H1 (cell line): ENCODE results near the gene NCAM1.

Experiments used
- ATF2 ChIP-seq: IDR thresholded peaks from 2 replicates; pipeline ENCODE4 v1.6.1; 2012; ENCODE audit warnings: low read length, inconsistent platforms
- CTCF ChIP-seq, 3 experiments: IDR thresholded peaks; 1 replicate in 2 of 3; 2 replicates in 1 of 3; pipeline versions ENCODE4 v1.5.1 to v1.6.1; 2011; ENCODE audit warnings: low read length in 3 of 3, mild to moderate bottlenecking in 3 of 3, inconsistent platforms in 2 of 3, low read depth in 1 of 3, moderate library complexity in 1 of 3; ENCODE audit not compliant: insufficient read depth in 1 of 3; ENCODE audit errors: control extremely low read depth in 1 of 3
- EZH2 ChIP-seq: fragments of 200-600 bp; sonication (generic); IDR thresholded peaks from 2 replicates; pipeline ENCODE4 v1.7.1; 2012; ENCODE audit warnings: low read depth, mild to moderate bottlenecking, moderate library complexity, low read length, inconsistent platforms; ENCODE audit not compliant: severe bottlenecking
- HDAC2 ChIP-seq, 2 experiments: fragments of 300-600 bp in 1 of 2; sonication (generic) in 1 of 2; IDR thresholded peaks; 2 replicates each; pipeline ENCODE4 v1.6.1; 2011 to 2012; ENCODE audit warnings: low read depth in 2 of 2, low read length in 2 of 2, mild to moderate bottlenecking in 2 of 2, moderate library complexity in 2 of 2, borderline replicate concordance in 1 of 2, inconsistent platforms in 1 of 2
- JUN ChIP-seq: IDR thresholded peaks from 2 replicates; pipeline ENCODE4 v1.6.1; 2011; ENCODE audit warnings: low read depth, mild to moderate bottlenecking, improper control_type of control experiment, low read length
- KDM1A ChIP-seq: fragments of 200-600, 300-600 bp; sonication (generic); IDR thresholded peaks from 2 replicates; pipeline ENCODE4 v1.7.1; 2016; ENCODE audit warnings: mild to moderate bottlenecking, low read length, borderline replicate concordance
- POLR2A ChIP-seq, 2 experiments: IDR thresholded peaks; 1 replicate in 1 of 2; 2 replicates in 1 of 2; pipeline ENCODE4 v1.6.1; 2011; ENCODE audit warnings: low read depth in 2 of 2, low read length in 2 of 2, mild to moderate bottlenecking in 2 of 2; ENCODE audit errors: control extremely low read depth in 1 of 2
- RBBP5 ChIP-seq: IDR thresholded peaks from 2 replicates; pipeline ENCODE4 v1.7.1; 2012; ENCODE audit warnings: low read depth, mild to moderate bottlenecking, inconsistent platforms, low read length, moderate library complexity, borderline replicate concordance
- SIN3A ChIP-seq, 2 experiments: IDR thresholded peaks in 1 of 2; conservative IDR thresholded peaks in 1 of 2; 2 replicates each; pipeline ENCODE4 v1.6.1; 2011 to 2012; ENCODE audit warnings: low read length in 2 of 2, improper control_type of control experiment in 1 of 2, low read depth in 1 of 2, mild to moderate bottlenecking in 1 of 2
- SP1 ChIP-seq: IDR thresholded peaks from 2 replicates; pipeline ENCODE4 v1.6.1; 2011; ENCODE audit warnings: low read depth, low read length
- SUZ12 ChIP-seq: fragments of 200-600 bp; sonication (generic); IDR thresholded peaks from 2 replicates; pipeline ENCODE4 v1.6.1; 2012; ENCODE audit warnings: mild to moderate bottlenecking, inconsistent platforms, low read length, moderate library complexity, mixed read lengths
- USF2 ChIP-seq: IDR thresholded peaks from 2 replicates; pipeline ENCODE4 v1.6.1; 2011; ENCODE audit warnings: low read length, improper control_type of control experiment
- YY1 ChIP-seq: IDR thresholded peaks from 2 replicates; pipeline ENCODE4 v1.6.1; 2011; ENCODE audit warnings: low read depth, mild to moderate bottlenecking, low read length
- ZNF274 ChIP-seq: IDR thresholded peaks from 2 replicates; pipeline ENCODE4 v1.7.0; 2012; ENCODE audit warnings: low read length, borderline replicate concordance; ENCODE audit errors: extremely low read depth

- TF ChIP-seq KDM1A: no peak
- TF ChIP-seq USF2: no peak
- TF ChIP-seq SIN3A (conservative IDR thresholded peaks at IDR 0.05 in 1 of 2, IDR thresholded peaks at IDR 0.05 in 1 of 2; ENCODE audit: low read depth in 1 of 2, low read length in 2 of 2): no peak
- TF ChIP-seq EZH2: no peak
- no peak for TF ChIP-seq CTCF (IDR thresholded peaks at IDR 0.05; ENCODE audit: control extremely low read depth in 1 of 3, insufficient read depth in 1 of 3, low read depth in 1 of 3, low read length in 3 of 3)
- TF ChIP-seq HDAC2 (IDR thresholded peaks at IDR 0.05; ENCODE audit: borderline replicate concordance in 1 of 2, low read depth in 2 of 2, low read length in 2 of 2): no peak
- TF ChIP-seq ATF2: no peak
- TF ChIP-seq YY1: no peak
- no peak for TF ChIP-seq ZNF274
- TF ChIP-seq SP1: no peak
- no peak for TF ChIP-seq RBBP5
- no peak for TF ChIP-seq JUN
- TF ChIP-seq POLR2A (IDR thresholded peaks at IDR 0.05; ENCODE audit: control extremely low read depth in 1 of 2, low read depth in 2 of 2, low read length in 2 of 2): no peak
- no peak for TF ChIP-seq SUZ12
These were observed 231.1 kb downstream of the NCAM1 start for GRCh38 chr11:113192121-113192925.
